HG03575 (cell line): ENCODE measurements around the gene MOSMO.

Experiments
- ATAC-seq: cut with Tn5 transposase; IDR thresholded peaks from one replicate; pipeline ENCODE4 v1.9.1; 2021; ENCODE audit not compliant: unreplicated experiment, insufficient number of reproducible peaks, low FRiP score; ENCODE audit errors: extremely low read depth

The MOSMO gene

GRCh38 chr16:22007509-22008214 is at the start of gene MOSMO:
Gene MOSMO (plus strand): TSS chr16:22008111. CDS start chr16:22008302, 191 bp downstream.
- no peak for ATAC-seq

GRCh38 chr16:21959050-21959449 is 48.9 kb upstream of the MOSMO start:
- no peak for ATAC-seq

- no peak for ATAC-seq
Measured at GRCh38 chr16:21962475-21962874, 45.4 kb upstream of the MOSMO start.

- no peak for ATAC-seq
Measured at GRCh38 chr16:21963887-21964286, 44.0 kb upstream of the MOSMO start.

- no peak for ATAC-seq
Measured at GRCh38 chr16:21964353-21964752, 43.6 kb upstream of the MOSMO start.

GRCh38 chr16:21971856-21972255 is 36.1 kb upstream of the MOSMO start:
- ATAC-seq, result no peak

GRCh38 chr16:21973945-21974344 is 34.0 kb upstream of the MOSMO start:
- ATAC-seq, result no peak

GRCh38 chr16:21980032-21980431 is 27.9 kb upstream of the MOSMO start:
- no peak for ATAC-seq

- no peak for ATAC-seq
Measured at GRCh38 chr16:21982108-21982507, 25.8 kb upstream of the MOSMO start.

- ATAC-seq, result no peak
Measured at GRCh38 chr16:21984062-21984461, 23.8 kb upstream of the MOSMO start.

- no peak for ATAC-seq
Measured at GRCh38 chr16:21985524-21985923, 22.4 kb upstream of the MOSMO start.

- no peak for ATAC-seq
Measured at GRCh38 chr16:21986692-21987246, 21.1 kb upstream of the MOSMO start.

GRCh38 chr16:21987498-21987897 is 20.4 kb upstream of the MOSMO start:
- ATAC-seq, result no peak

- no peak for ATAC-seq
Measured at GRCh38 chr16:21989133-21989532, 18.8 kb upstream of the MOSMO start.

- ATAC-seq, result no peak
Measured at GRCh38 chr16:21989751-21990150, 18.2 kb upstream of the MOSMO start.

GRCh38 chr16:21990381-21990944 is 17.4 kb upstream of the MOSMO start:
- no peak for ATAC-seq

- ATAC-seq, result no peak
Measured at GRCh38 chr16:21991621-21992020, 16.3 kb upstream of the MOSMO start.

GRCh38 chr16:21994856-21995465 is 12.9 kb upstream of the MOSMO start:
- no peak for ATAC-seq

GRCh38 chr16:21996923-21997696 is 10.8 kb upstream of the MOSMO start:
- ATAC-seq, result no peak
